NCI-H1105 treated with DMSO at 0.1 percent for 48 hours (cell line): ENCODE data around the gene PTPRR.

ENCODE experiments used
- DNase-seq: peaks from one replicate; lab custom pipeline; 2025; lab: John Stamatoyannopoulos, UW

The PTPRR gene

DNA sequence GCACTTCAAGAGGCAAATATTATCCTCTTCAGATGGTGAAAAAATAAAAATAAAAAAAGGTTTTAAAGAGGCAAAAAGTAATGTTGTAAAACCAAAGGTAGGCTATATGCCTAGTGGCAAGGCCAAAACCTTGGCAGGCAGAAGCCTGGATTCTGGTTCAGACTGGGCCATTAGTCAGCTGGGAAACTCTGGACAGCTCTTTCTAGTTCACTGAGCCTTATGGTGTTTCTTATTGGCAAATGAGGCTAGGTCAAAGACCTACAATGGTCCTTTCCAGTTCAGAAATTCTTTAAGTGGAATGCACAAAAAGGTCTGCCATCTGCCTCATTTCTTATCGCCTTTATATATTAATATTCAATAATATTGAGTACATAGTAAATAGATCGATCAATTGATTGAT lies 327.9 kb downstream of the PTPRR start:
- DNase-seq: no peak

DNA sequence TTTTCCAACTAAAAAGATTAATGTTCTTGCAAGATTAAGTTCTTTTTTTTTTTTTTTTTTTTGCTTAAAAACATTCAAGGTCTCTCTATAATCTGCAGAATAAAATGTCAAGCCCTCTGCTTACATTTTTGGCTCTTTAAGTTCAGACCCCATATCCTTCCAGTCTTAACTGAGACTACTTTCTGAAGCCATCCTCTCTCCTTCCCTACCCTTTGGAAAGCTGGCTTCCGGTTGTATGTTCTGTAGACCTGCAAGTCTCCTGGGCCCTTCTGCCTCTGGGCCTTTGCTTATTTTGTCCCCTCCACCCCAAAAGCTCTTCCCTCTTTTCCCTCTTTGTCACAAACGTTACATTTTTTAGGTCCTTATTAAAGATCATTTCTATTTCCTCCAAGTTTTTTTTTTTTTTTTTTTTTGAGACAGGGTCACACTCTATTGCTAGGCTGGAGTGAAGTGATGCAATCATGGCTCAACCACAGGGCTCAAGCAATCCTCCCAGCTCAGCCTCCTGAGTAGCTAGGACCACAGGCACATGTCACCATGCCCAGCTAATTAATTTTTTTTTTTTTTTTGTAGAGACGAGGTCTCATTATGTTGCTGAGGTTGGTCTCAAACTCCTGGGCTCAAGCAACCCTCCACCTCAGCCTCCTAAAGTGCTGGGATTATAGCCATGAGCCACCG lies 329.9 kb downstream of the PTPRR start:
- DNase-seq: no peak

DNA sequence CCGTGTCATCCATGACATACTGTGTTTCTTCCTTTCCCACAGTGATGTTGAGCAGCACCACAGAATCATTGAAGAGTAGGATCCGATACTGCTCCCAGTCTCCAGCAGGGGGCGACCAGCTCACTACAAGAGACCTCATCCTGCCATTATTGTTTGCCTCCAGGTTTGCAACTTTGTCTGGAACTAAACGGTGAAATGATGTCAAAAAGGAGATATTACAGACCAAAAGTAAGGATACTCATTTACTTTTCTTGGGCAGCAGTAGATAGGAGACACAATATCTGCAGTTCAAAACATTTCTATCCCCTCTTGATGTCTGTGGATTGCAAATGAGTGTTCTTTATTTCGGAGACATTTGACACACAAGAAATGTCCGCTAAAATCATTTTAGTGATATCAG lies 330.5 kb downstream of the PTPRR start:
- peak; percentile 80 for DNase-seq
